IPS DF 6.9 (cell line): Measurements from ENCODE around the gene KCTD12.
"Not testable (repeated sequence)": the region's sequence is repeated elsewhere in the genome, so short reads cannot be mapped to it uniquely, and the experiment has no call there.

Experiments used
- DNase-seq: peaks from one replicate; pipeline ENCODE4 v3.0.0-alpha.2; 2013; ENCODE audit warnings: low read depth, low spot score
- H3K27ac ChIP-seq: one replicate; pipeline ENCODE4 v1.5.1; 2013; ENCODE audit warnings: low read length, control low read depth
- H3K27me3 ChIP-seq: 2 replicates; pipeline ENCODE4 v1.6.1; 2013; ENCODE audit warnings: mild to moderate bottlenecking, low read length; ENCODE audit not compliant: control insufficient read depth, insufficient read depth
- H3K36me3 ChIP-seq: 2 replicates; pipeline ENCODE4 v1.6.1; 2013; ENCODE audit warnings: low read length; ENCODE audit not compliant: control insufficient read depth, insufficient read depth
- H3K4me1 ChIP-seq: 2 replicates; pipeline ENCODE4 v1.6.1; 2013; ENCODE audit warnings: low read length; ENCODE audit not compliant: control insufficient read depth, insufficient read depth
- H3K4me3 ChIP-seq: 2 replicates; pipeline ENCODE4 v1.5.1; 2013; ENCODE audit warnings: mild to moderate bottlenecking, low read length
- H3K9me3 ChIP-seq: 2 replicates; pipeline ENCODE4 v1.6.1; 2013; ENCODE audit warnings: low read length, inconsistent platforms; ENCODE audit not compliant: control insufficient read depth, insufficient read depth
- WGBS: extraction: QIAGEN DNeasy Blood & Tissue Kit; methylation state at CpG from one replicate; pipeline ENCODE4 v1.1.7; 2013; ENCODE audit warnings: mixed read lengths, missing lambda C conversion rate; ENCODE audit not compliant: insufficient read length, insufficient coverage; 5-methylcytosine and 5-hydroxymethylcytosine counted together

The KCTD12 gene

GRCh38 chr13:76886292-76887075 lies at the start of gene KCTD12:
KCTD12 (minus strand) TSS chr13:76886405; CDS start chr13:76886148, 257 bp downstream.
- Histone ChIP-seq H3K27ac (no peak within 1 kb of the TSS), H3K9me3 (no peaks in the 10 kb centered on the region), H3K36me3 (no peaks in the 10 kb centered on the region), H3K4me1 (no peaks in the 10 kb centered on the region), H3K4me3 (peak within 1 kb of the TSS; percentile 52; the same call in 1 of the 2 replicates), H3K27me3 (peaks cover 19% of the 10 kb centered on the region; the same call in 1 of the 2 replicates)
- DNase-seq = no peak
- WGBS = no CpG with 5 or more reads among the region's 83 CpGs

- Histone ChIP-seq H3K4me1 (no peaks in the 10 kb centered on the region), H3K36me3 (no peaks in the 10 kb centered on the region), H3K4me3 (no peak overlapping the region), H3K27ac (no peak overlapping the region), H3K27me3 (no peaks in the 10 kb centered on the region), H3K9me3 (no peaks in the 10 kb centered on the region)
- DNase-seq = no peak
- WGBS = no CpG with 5 or more reads among the region's 1 CpG
These were observed 48.5 kb upstream of the KCTD12 start for GRCh38 chr13:76934671-76935070.

DNA sequence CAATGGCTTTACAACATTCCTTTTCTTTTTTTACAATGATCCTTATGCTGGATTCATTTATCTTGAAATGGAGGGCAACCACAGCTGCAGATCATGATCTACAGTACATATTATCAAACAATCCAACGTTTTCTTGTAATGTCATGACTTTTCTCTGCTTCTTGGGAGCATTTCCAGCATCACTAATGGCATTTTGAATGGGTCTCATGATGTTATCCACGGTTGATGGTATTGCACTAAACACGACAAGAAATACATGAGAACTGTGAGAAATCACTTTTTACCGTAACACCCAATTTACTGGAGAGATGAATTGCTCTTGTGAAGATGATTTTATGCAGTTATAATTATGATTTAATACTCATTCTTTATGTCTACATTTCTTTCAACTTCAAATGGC lies 45.9 kb upstream of the KCTD12 start:
- WGBS = no CpG with 5 or more reads among the region's 4 CpGs
- Histone ChIP-seq H3K36me3 (no peaks in the 10 kb centered on the region), H3K4me1 (no peaks in the 10 kb centered on the region), H3K27me3 (no peaks in the 10 kb centered on the region), H3K4me3 (no peak overlapping the region), H3K9me3 (no peaks in the 10 kb centered on the region), H3K27ac (no peak overlapping the region)
- DNase-seq = no peak

DNA sequence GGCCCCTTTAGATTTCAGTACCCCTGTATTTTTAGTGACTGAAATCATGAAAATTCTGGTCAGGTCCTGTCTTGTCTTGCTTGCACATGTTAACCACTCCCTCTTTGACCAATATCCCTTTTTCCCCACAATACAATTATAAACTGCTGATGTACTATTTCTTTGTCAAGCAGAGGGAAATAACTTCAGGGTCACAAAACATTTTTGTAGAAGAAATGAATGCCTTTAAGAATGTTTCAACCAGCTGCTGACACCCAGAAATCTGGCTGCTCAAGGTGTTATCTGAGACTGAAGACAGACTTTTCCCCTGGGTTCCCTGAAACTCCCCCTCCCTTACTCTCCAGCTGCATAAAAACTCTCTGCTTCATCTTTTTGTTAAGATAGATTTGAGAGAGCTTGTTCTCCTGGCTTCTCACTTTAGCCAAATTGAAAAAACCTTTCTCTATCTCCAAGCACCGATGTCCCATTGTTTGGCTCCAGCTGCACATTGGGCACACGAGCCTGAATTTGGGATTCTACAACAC lies 43.7 kb upstream of the KCTD12 start:
- DNase-seq = no peak

DNA sequence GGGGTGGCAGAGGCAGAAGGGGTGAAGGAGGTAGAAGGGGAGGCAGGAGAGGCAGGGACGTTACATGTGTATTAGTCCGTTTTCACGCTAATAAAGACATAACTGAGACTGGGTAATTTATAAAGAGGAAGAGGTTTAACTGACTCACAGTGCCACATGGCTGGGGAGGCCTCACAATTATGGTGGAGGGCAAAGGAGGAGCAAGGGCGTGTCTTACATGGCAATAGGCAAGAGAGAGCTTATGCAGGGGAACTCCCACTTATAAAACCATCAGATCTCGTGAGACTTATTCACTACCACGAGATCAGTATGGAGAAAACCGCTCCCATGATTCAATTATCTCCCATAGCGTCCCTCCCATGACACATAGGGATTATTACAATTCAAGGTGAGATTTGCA lies 43.1 kb upstream of the KCTD12 start:
- Histone ChIP-seq H3K9me3 (no peaks in the 10 kb centered on the region), H3K27me3 (no peaks in the 10 kb centered on the region), H3K4me3 (no peak overlapping the region), H3K4me1 (no peaks in the 10 kb centered on the region), H3K36me3 (no peaks in the 10 kb centered on the region), H3K27ac (no peak overlapping the region)
- no CpG with 5 or more reads among the region's 8 CpGs for WGBS
- DNase-seq = no peak

More for the DNA sequence above, 43.7 kb upstream of the KCTD12 start:
- WGBS = no CpG with 5 or more reads among the region's 2 CpGs
- Histone ChIP-seq H3K4me3 (no peak overlapping the region), H3K27me3 (no peaks in the 10 kb centered on the region), H3K36me3 (no peaks in the 10 kb centered on the region), H3K4me1 (no peaks in the 10 kb centered on the region), H3K9me3 (no peaks in the 10 kb centered on the region), H3K27ac (no peak overlapping the region)

GRCh38 chr13:76928456-76928855 lies 42.3 kb upstream of the KCTD12 start:
- H3K36me3 ChIP-seq = no peaks in the 10 kb centered on the region
- WGBS = no CpG with 5 or more reads among the region's 3 CpGs
- DNase-seq = no peak
- no peak overlapping the region for H3K4me3 ChIP-seq
- no peak overlapping the region for H3K27ac ChIP-seq
- no peaks in the 10 kb centered on the region for H3K27me3 ChIP-seq
- no peaks in the 10 kb centered on the region for H3K4me1 ChIP-seq
- no peaks in the 10 kb centered on the region for H3K9me3 ChIP-seq

DNA sequence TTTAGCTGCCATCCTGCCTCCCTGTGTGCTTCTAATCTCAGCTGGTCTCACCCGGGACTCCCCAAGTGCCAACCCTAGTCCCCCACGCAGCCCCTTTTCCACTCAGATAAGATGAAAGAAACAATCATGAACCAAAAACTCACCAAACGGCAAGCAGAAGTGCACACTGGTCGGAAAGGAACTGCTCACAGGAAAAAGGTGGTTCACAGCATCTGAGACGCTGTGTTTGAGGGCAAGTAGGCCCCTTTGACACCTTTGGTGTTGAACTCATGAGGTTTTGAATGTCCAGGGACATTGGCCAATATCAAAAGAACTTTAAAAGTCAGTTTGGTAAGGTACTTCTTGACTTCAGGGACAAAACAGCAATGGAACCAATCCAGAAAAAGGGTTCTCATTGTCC lies 41.8 kb upstream of the KCTD12 start:
- DNase-seq = no peak
- WGBS = no CpG with 5 or more reads among the region's 5 CpGs
- H3K9me3 ChIP-seq = no peaks in the 10 kb centered on the region

GRCh38 chr13:76925115-76925514 lies 38.9 kb upstream of the KCTD12 start:
- Histone ChIP-seq H3K4me1 (no peaks in the 10 kb centered on the region), H3K9me3 (no peaks in the 10 kb centered on the region), H3K27ac (no peak overlapping the region), H3K4me3 (no peak overlapping the region), H3K27me3 (no peaks in the 10 kb centered on the region), H3K36me3 (no peaks in the 10 kb centered on the region)
- DNase-seq = no peak
- WGBS = no CpG with 5 or more reads among the region's 1 CpG

More for the DNA sequence above, 41.8 kb upstream of the KCTD12 start:
- H3K27me3 ChIP-seq = no peaks in the 10 kb centered on the region
- no peaks in the 10 kb centered on the region for H3K36me3 ChIP-seq
- no peak overlapping the region for H3K27ac ChIP-seq
- H3K4me3 ChIP-seq = no peak overlapping the region
- H3K4me1 ChIP-seq = no peaks in the 10 kb centered on the region

DNA sequence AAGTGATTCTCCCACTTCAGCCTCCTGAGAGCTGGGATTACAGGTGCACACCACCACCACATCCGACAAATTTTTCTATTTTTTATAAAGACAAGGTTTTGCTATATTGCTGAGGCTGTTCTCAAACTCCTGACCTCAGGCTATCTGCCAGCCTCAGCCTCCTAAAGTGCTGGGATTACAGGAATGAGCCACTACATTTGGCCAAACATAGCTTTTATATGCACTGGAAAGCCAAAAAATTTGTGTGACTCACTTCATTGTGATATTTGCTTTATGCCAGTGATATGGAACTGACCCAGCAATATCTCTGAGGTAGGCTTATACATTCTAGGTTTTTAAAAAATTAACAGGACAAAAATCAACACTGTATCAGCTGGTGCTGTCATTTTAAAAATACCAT lies 35.3 kb upstream of the KCTD12 start:
- Histone ChIP-seq H3K27me3 (no peaks in the 10 kb centered on the region), H3K9me3 (no peaks in the 10 kb centered on the region), H3K4me1 (no peaks in the 10 kb centered on the region), H3K27ac (no peak overlapping the region), H3K4me3 (no peak overlapping the region), H3K36me3 (no peaks in the 10 kb centered on the region)
- WGBS = no CpG with 5 or more reads among the region's 1 CpG
- DNase-seq = no peak

DNA sequence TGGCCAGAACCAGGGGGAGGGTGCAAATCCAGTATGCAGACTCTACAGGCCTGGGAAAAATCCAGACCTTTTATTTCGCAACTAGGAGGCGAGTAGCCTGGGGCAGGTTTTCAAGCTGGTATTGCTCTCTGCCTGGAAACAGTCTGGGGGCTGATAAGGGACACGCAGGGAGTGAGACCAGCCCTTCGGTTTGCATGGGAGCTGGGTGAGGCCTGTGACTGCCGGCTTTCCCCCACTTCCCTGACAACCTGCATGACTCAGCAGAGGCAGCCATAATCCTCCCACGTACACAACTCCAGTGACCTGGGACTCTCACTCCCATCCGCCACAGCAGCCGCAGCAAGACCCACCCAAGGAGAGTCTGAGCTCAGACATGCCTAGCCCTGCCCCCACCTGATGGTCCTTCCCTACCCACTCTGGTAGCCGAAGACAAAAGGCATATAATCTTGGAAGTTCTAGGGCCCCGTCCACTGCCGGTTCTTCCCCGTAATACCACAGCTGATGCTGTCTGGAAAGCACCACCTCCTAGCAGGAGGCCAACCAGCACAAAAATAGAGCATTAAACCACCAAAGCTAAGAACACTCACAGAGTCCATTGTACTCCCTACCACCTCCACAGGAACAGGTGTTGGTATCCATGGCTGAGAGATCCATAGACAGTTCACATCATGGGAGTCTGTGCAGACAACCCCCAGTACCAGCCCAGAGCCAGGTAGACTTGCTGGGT lies 31.7 kb upstream of the KCTD12 start:
- not testable (repeated sequence) for H3K4me3 ChIP-seq, H3K27me3 ChIP-seq, H3K4me1 ChIP-seq, DNase-seq, H3K9me3 ChIP-seq, H3K27ac ChIP-seq, H3K36me3 ChIP-seq
- no CpG with 5 or more reads among the region's 12 CpGs for WGBS
